ENCODE data around the gene ERGIC1. TPM values are rescaled to one million over a fixed set of nuclear protein-coding genes. Genes with fewer than 3 reads are reported as not detected.
A peak's percentile ranks its signal among the peaks of the same experiment; 100 is the strongest.

The ERGIC1 gene
- total RNA-seq, 1 donor from 2014 or later, result 184 TPM

- intact Hi-C loops (cut with DNase I), result loop anchor here (5.0 kb wide), 1 partner anchor 139 kb away; no protein-coding TSS in a partner anchor
- DNase-seq (ENCODE audit: low spot score in 2 of 2), result no peak
- H3K36me3 ChIP-seq, result no peaks in the 10 kb centered on the region
- H3K4me3 ChIP-seq, result no peak overlapping the region
- no peaks in the 10 kb centered on the region for H3K9me3 ChIP-seq
- H3K27me3 ChIP-seq, result no peaks in the 10 kb centered on the region
- H3K27ac ChIP-seq, result peak overlapping the region; percentile 99
- H3K4me1 ChIP-seq, result peaks cover 51 to 83% of the 10 kb centered on the region in 2 donors
- TF ChIP-seq CTCF (IDR thresholded peaks at IDR 0.05), result no peak
Observed at GRCh38 chr5:172870715-172871461, 36.8 kb downstream of the ERGIC1 start.

GRCh38 chr5:172871536-172871935 is 37.5 kb downstream of the ERGIC1 start:
- intact Hi-C loops (cut with DNase I), result loop anchor here (5.0 kb wide), 1 partner anchor 139 kb away; no protein-coding TSS in a partner anchor
- Histone ChIP-seq H3K4me3 (no peak overlapping the region), H3K27me3 (no peaks in the 10 kb centered on the region), H3K9me3 (no peaks in the 10 kb centered on the region), H3K27ac (peak overlapping the region; percentile 99), H3K4me1 (peaks cover 47 to 78% of the 10 kb centered on the region in 2 donors), H3K36me3 (no peaks in the 10 kb centered on the region)
- no peak for DNase-seq (ENCODE audit: low spot score in 2 of 2)
- TF ChIP-seq CTCF (IDR thresholded peaks at IDR 0.05), result no peak

- H3K4me1 ChIP-seq, result peaks cover 42 to 73% of the 10 kb centered on the region in 2 donors
- intact Hi-C loops (cut with DNase I), result loop anchor here (2.0 to 5.0 kb wide), 2 partner anchors 61 to 140 kb away; no protein-coding TSS in a partner anchor
- H3K27ac ChIP-seq, result peak overlapping the region; percentile 99
Observed at GRCh38 chr5:172871982-172872381, 37.9 kb downstream of the ERGIC1 start.

GRCh38 chr5:172872997-172873491 is 39.0 kb downstream of the ERGIC1 start:
- peaks cover 34 to 71% of the 10 kb centered on the region in 2 donors for H3K4me1 ChIP-seq

More at GRCh38 chr5:172871982-172872381, 37.9 kb downstream of the ERGIC1 start:
- no peak for DNase-seq (ENCODE audit: low spot score in 2 of 2)
- TF ChIP-seq CTCF (IDR thresholded peaks at IDR 0.05), result no peak
- Histone ChIP-seq H3K4me3 (no peak overlapping the region), H3K9me3 (no peaks in the 10 kb centered on the region), H3K27me3 (no peaks in the 10 kb centered on the region), H3K36me3 (no peaks in the 10 kb centered on the region)

GRCh38 chr5:172873513-172873912 is 39.5 kb downstream of the ERGIC1 start:
- Histone ChIP-seq H3K4me1 (peaks cover 36 to 71% of the 10 kb centered on the region in 2 donors), H3K27ac (peak overlapping the region; percentile 99), H3K27me3 (no peaks in the 10 kb centered on the region), H3K36me3 (no peaks in the 10 kb centered on the region), H3K4me3 (peak overlapping the region in 1 of 2 donors; percentile 33), H3K9me3 (no peaks in the 10 kb centered on the region)
- intact Hi-C loops (cut with DNase I), result loop anchor here (2.0 to 5.0 kb wide), 2 partner anchors 59 to 141 kb away; no protein-coding TSS in a partner anchor
- DNase-seq (ENCODE audit: low spot score in 2 of 2), result no peak
- TF ChIP-seq CTCF (IDR thresholded peaks at IDR 0.05), result no peak

More at GRCh38 chr5:172872997-172873491, 39.0 kb downstream of the ERGIC1 start:
- TF ChIP-seq CTCF (IDR thresholded peaks at IDR 0.05), result no peak
- H3K4me3 ChIP-seq, result peak overlapping the region in 1 of 2 donors; percentile 33
- no peaks in the 10 kb centered on the region for H3K27me3 ChIP-seq
- intact Hi-C loops (cut with DNase I), result loop anchor here (2.0 to 5.0 kb wide), 2 partner anchors 60 to 141 kb away; no protein-coding TSS in a partner anchor
- no peaks in the 10 kb centered on the region for H3K36me3 ChIP-seq
- no peaks in the 10 kb centered on the region for H3K9me3 ChIP-seq
- peak; percentile 83 to 96 for DNase-seq (ENCODE audit: low spot score in 2 of 2)
- H3K27ac ChIP-seq, result peak overlapping the region; percentile 99
